ENCODE results near the gene EIF3J. TPM values are rescaled to one million over a fixed set of nuclear protein-coding genes. Genes with fewer than 3 reads are reported as not detected.
"Not testable (repeated sequence)": the region's sequence is repeated elsewhere in the genome, so short reads cannot be mapped to it uniquely, and the experiment has no call there.

EIF3J gene
- total and polyA plus RNA-seq, 4 donors = 30.2 to 65.9 (median 56.6) TPM

GRCh38 chr15:44516436-44516835 lies 20.5 kb upstream of the EIF3J start:
- H3K27me3 ChIP-seq (ENCODE audit: control insufficient read depth in 1 of 2, insufficient read depth in 2 of 2, low read length in 1 of 2) = no peaks in the 10 kb centered on the region
- no peak overlapping the region for H3K4me3 ChIP-seq (ENCODE audit: low read length in 2 of 2)
- intact Hi-C loops (cut with DNase I) = no loop called here
- DNase-seq (no peak), ATAC-seq (ENCODE audit: low FRiP score) (no peak)
- no peaks in the 10 kb centered on the region for H3K4me1 ChIP-seq (ENCODE audit: control insufficient read depth in 1 of 2, insufficient read depth in 2 of 2, low read length in 2 of 2)
- no peak overlapping the region for H3K27ac ChIP-seq (ENCODE audit: low read depth in 1 of 2, low read length in 2 of 2)
- H3K9me3 ChIP-seq (ENCODE audit: control insufficient read depth, low read length) = no peaks in the 10 kb centered on the region
- H3K36me3 ChIP-seq (ENCODE audit: control insufficient read depth in 1 of 2, insufficient read depth in 2 of 2, low read length in 1 of 2) = no peaks in the 10 kb centered on the region

- Histone ChIP-seq H3K36me3 (ENCODE audit: control insufficient read depth in 1 of 2, insufficient read depth in 2 of 2, low read length in 1 of 2) (no peaks in the 10 kb centered on the region), H3K9me3 (ENCODE audit: control insufficient read depth, low read length) (no peaks in the 10 kb centered on the region), H3K27ac (ENCODE audit: low read depth in 1 of 2, low read length in 2 of 2) (no peak overlapping the region), H3K4me3 (ENCODE audit: low read length in 2 of 2) (no peak overlapping the region), H3K4me1 (ENCODE audit: control insufficient read depth in 1 of 2, insufficient read depth in 2 of 2, low read length in 2 of 2) (no peaks in the 10 kb centered on the region), H3K27me3 (ENCODE audit: control insufficient read depth in 1 of 2, insufficient read depth in 2 of 2, low read length in 1 of 2) (no peaks in the 10 kb centered on the region)
- WGBS, 2 donors = 94 to 95% methylated on average over 6 of the region's 6 CpGs
- DNase-seq = no peak
- intact Hi-C loops (cut with DNase I) = no loop called here
- ATAC-seq (ENCODE audit: low FRiP score) = no peak
Measured at GRCh38 chr15:44519537-44519936, 17.4 kb upstream of the EIF3J start.

- Histone ChIP-seq H3K4me3 (ENCODE audit: low read length in 2 of 2) (no peak overlapping the region), H3K9me3 (ENCODE audit: control insufficient read depth, low read length) (no peaks in the 10 kb centered on the region), H3K4me1 (ENCODE audit: control insufficient read depth in 1 of 2, insufficient read depth in 2 of 2, low read length in 2 of 2) (no peaks in the 10 kb centered on the region), H3K36me3 (ENCODE audit: control insufficient read depth in 1 of 2, insufficient read depth in 2 of 2, low read length in 1 of 2) (no peaks in the 10 kb centered on the region), H3K27me3 (ENCODE audit: control insufficient read depth in 1 of 2, insufficient read depth in 2 of 2, low read length in 1 of 2) (no peaks in the 10 kb centered on the region), H3K27ac (ENCODE audit: low read depth in 1 of 2, low read length in 2 of 2) (no peak overlapping the region)
- intact Hi-C loops (cut with DNase I) = loop anchor here in 1 of 2 donors (5.0 kb wide), 1 partner anchor 88 kb away; no protein-coding TSS in a partner anchor
- 80 to 91% methylated on average over 1 of the region's 1 CpG for WGBS, 2 donors
- DNase-seq = no peak
- ATAC-seq (ENCODE audit: low FRiP score) = no peak
Measured at GRCh38 chr15:44525018-44525417, 11.9 kb upstream of the EIF3J start.

- Histone ChIP-seq H3K27ac (ENCODE audit: low read depth in 1 of 2, low read length in 2 of 2) (no peak overlapping the region), H3K27me3 (ENCODE audit: control insufficient read depth in 1 of 2, insufficient read depth in 2 of 2, low read length in 1 of 2) (no peaks in the 10 kb centered on the region), H3K36me3 (ENCODE audit: control insufficient read depth in 1 of 2, insufficient read depth in 2 of 2, low read length in 1 of 2) (no peaks in the 10 kb centered on the region), H3K4me1 (ENCODE audit: control insufficient read depth in 1 of 2, insufficient read depth in 2 of 2, low read length in 2 of 2) (no peaks in the 10 kb centered on the region), H3K4me3 (ENCODE audit: low read length in 2 of 2) (no peak overlapping the region), H3K9me3 (ENCODE audit: control insufficient read depth, low read length) (no peaks in the 10 kb centered on the region)
- DNase-seq (no peak), ATAC-seq (ENCODE audit: low FRiP score) (no peak)
- intact Hi-C loops (cut with DNase I) = loop anchor here in 1 of 2 donors (5.0 kb wide), 1 partner anchor 90 kb away; no protein-coding TSS in a partner anchor
- WGBS, 2 donors = 64 to 69% methylated on average over 2 of the region's 2 CpGs
Measured at GRCh38 chr15:44527241-44527640, 9.7 kb upstream of the EIF3J start.

GRCh38 chr15:44529864-44530604 lies 6.9 kb upstream of the EIF3J start:
- H3K4me1 ChIP-seq (ENCODE audit: control insufficient read depth in 1 of 2, insufficient read depth in 2 of 2, low read length in 2 of 2) = peaks cover 0 to 2% of the 10 kb centered on the region in 2 donors
- no peaks in the 10 kb centered on the region for H3K36me3 ChIP-seq (ENCODE audit: control insufficient read depth in 1 of 2, insufficient read depth in 2 of 2, low read length in 1 of 2)
- DNase-seq = no peak
- intact Hi-C loops (cut with DNase I) = loop anchor here in 1 of 2 donors (5.0 kb wide), 1 partner anchor 93 kb away; no protein-coding TSS in a partner anchor
- H3K9me3 ChIP-seq (ENCODE audit: control insufficient read depth, low read length) = no peaks in the 10 kb centered on the region
- WGBS, 2 donors = 66 to 68% methylated on average over 10 of the region's 10 CpGs
- no peaks in the 10 kb centered on the region for H3K27me3 ChIP-seq (ENCODE audit: control insufficient read depth in 1 of 2, insufficient read depth in 2 of 2, low read length in 1 of 2)
- H3K27ac ChIP-seq (ENCODE audit: low read depth in 1 of 2, low read length in 2 of 2) = no peak overlapping the region
- H3K4me3 ChIP-seq (ENCODE audit: low read length in 2 of 2) = no peak overlapping the region
- no peak for ATAC-seq (ENCODE audit: low FRiP score)

GRCh38 chr15:44530653-44531052 lies 6.3 kb upstream of the EIF3J start:
- Histone ChIP-seq H3K4me3 (ENCODE audit: low read length in 2 of 2) (no peak overlapping the region), H3K36me3 (ENCODE audit: control insufficient read depth in 1 of 2, insufficient read depth in 2 of 2, low read length in 1 of 2) (no peaks in the 10 kb centered on the region), H3K4me1 (ENCODE audit: control insufficient read depth in 1 of 2, insufficient read depth in 2 of 2, low read length in 2 of 2) (peaks cover 0 to 4% of the 10 kb centered on the region in 2 donors), H3K9me3 (ENCODE audit: control insufficient read depth, low read length) (no peaks in the 10 kb centered on the region), H3K27ac (ENCODE audit: low read depth in 1 of 2, low read length in 2 of 2) (no peak overlapping the region), H3K27me3 (ENCODE audit: control insufficient read depth in 1 of 2, insufficient read depth in 2 of 2, low read length in 1 of 2) (no peaks in the 10 kb centered on the region)
- ATAC-seq (ENCODE audit: low FRiP score) (no peak), DNase-seq (no peak)
- WGBS, 2 donors = 94 to 96% methylated on average over 3 of the region's 3 CpGs
- intact Hi-C loops (cut with DNase I) = no loop called here

- H3K36me3 ChIP-seq (ENCODE audit: control insufficient read depth in 1 of 2, insufficient read depth in 2 of 2, low read length in 1 of 2); H3K4me3 ChIP-seq (ENCODE audit: low read length in 2 of 2); DNase-seq; H3K9me3 ChIP-seq (ENCODE audit: control insufficient read depth, low read length); H3K4me1 ChIP-seq (ENCODE audit: control insufficient read depth in 1 of 2, insufficient read depth in 2 of 2, low read length in 2 of 2); intact Hi-C loops (cut with DNase I); H3K27ac ChIP-seq (ENCODE audit: low read depth in 1 of 2, low read length in 2 of 2); ATAC-seq (ENCODE audit: low FRiP score); H3K27me3 ChIP-seq (ENCODE audit: control insufficient read depth in 1 of 2, insufficient read depth in 2 of 2, low read length in 1 of 2): not testable (repeated sequence)
- WGBS, 2 donors = 93 to 97% methylated on average over 5 of the region's 5 CpGs
Measured at GRCh38 chr15:44532275-44532674, 4.7 kb upstream of the EIF3J start.

- H3K27me3 ChIP-seq (ENCODE audit: control insufficient read depth in 1 of 2, insufficient read depth in 2 of 2, low read length in 1 of 2) = no peaks in the 10 kb centered on the region
- no peak overlapping the region for H3K27ac ChIP-seq (ENCODE audit: low read depth in 1 of 2, low read length in 2 of 2)
- no peak for ATAC-seq (ENCODE audit: low FRiP score)
- intact Hi-C loops (cut with DNase I) = no loop called here
- H3K4me1 ChIP-seq (ENCODE audit: control insufficient read depth in 1 of 2, insufficient read depth in 2 of 2, low read length in 2 of 2) = peaks cover 0 to 4% of the 10 kb centered on the region in 2 donors
- H3K9me3 ChIP-seq (ENCODE audit: control insufficient read depth, low read length) = no peaks in the 10 kb centered on the region
- 93 to 95% methylated on average over 3 of the region's 3 CpGs for WGBS, 2 donors
- no peak overlapping the region for H3K4me3 ChIP-seq (ENCODE audit: low read length in 2 of 2)
- DNase-seq = no peak
- no peaks in the 10 kb centered on the region for H3K36me3 ChIP-seq (ENCODE audit: control insufficient read depth in 1 of 2, insufficient read depth in 2 of 2, low read length in 1 of 2)
Measured at GRCh38 chr15:44532689-44533088, 4.3 kb upstream of the EIF3J start.

- Histone ChIP-seq H3K4me1 (ENCODE audit: control insufficient read depth in 1 of 2, insufficient read depth in 2 of 2, low read length in 2 of 2) (peaks cover 0 to 4% of the 10 kb centered on the region in 2 donors), H3K27ac (ENCODE audit: low read depth in 1 of 2, low read length in 2 of 2) (no peak overlapping the region), H3K36me3 (ENCODE audit: control insufficient read depth in 1 of 2, insufficient read depth in 2 of 2, low read length in 1 of 2) (no peaks in the 10 kb centered on the region), H3K27me3 (ENCODE audit: control insufficient read depth in 1 of 2, insufficient read depth in 2 of 2, low read length in 1 of 2) (no peaks in the 10 kb centered on the region), H3K9me3 (ENCODE audit: control insufficient read depth, low read length) (no peaks in the 10 kb centered on the region), H3K4me3 (ENCODE audit: low read length in 2 of 2) (no peak overlapping the region)
- no peak for DNase-seq
- WGBS, 2 donors = 93 to 94% methylated on average over 8 of the region's 8 CpGs
- no peak for ATAC-seq (ENCODE audit: low FRiP score)
- intact Hi-C loops (cut with DNase I) = loop anchor here in 1 of 2 donors (5.0 kb wide), 1 partner anchor 192 kb away; no protein-coding TSS in a partner anchor
Measured at GRCh38 chr15:44535092-44535491, 1.9 kb upstream of the EIF3J start.

All from aorta (tissue), 5 donors.